GM21825 (cell line): ENCODE measurements around the gene RNPS1.

ENCODE experiments used
- ATAC-seq: cut with Tn5 transposase; IDR thresholded peaks from one replicate; pipeline ENCODE4 v1.9.1; 2021; ENCODE audit warnings: mild to moderate bottlenecking, moderate library complexity; ENCODE audit not compliant: unreplicated experiment

The RNPS1 gene

GRCh38 chr16:2216330-2216729 lies 51.6 kb downstream of the RNPS1 start:
- no peak for ATAC-seq

DNA sequence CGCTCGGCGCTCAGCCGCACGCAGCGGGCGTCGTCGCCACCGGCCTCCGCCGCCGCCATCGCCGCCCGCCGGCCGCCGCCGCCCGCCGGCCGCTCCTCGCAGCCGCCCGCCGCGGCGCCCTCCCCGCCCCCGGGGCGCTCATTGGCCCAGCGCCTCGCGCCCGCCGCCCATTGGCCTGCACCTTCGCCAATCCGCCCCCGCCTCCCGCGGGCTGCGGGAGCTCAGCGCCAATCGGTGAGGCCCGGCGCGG lies 53.3 kb downstream of the RNPS1 start, which contains the start of gene PGP:
Gene PGP, minus strand, starts transcription at position 122 of the 250 bp plus-strand sequence. Its CDS starts 63 bp downstream, at position 59.
- peak; percentile 69 for ATAC-seq

DNA sequence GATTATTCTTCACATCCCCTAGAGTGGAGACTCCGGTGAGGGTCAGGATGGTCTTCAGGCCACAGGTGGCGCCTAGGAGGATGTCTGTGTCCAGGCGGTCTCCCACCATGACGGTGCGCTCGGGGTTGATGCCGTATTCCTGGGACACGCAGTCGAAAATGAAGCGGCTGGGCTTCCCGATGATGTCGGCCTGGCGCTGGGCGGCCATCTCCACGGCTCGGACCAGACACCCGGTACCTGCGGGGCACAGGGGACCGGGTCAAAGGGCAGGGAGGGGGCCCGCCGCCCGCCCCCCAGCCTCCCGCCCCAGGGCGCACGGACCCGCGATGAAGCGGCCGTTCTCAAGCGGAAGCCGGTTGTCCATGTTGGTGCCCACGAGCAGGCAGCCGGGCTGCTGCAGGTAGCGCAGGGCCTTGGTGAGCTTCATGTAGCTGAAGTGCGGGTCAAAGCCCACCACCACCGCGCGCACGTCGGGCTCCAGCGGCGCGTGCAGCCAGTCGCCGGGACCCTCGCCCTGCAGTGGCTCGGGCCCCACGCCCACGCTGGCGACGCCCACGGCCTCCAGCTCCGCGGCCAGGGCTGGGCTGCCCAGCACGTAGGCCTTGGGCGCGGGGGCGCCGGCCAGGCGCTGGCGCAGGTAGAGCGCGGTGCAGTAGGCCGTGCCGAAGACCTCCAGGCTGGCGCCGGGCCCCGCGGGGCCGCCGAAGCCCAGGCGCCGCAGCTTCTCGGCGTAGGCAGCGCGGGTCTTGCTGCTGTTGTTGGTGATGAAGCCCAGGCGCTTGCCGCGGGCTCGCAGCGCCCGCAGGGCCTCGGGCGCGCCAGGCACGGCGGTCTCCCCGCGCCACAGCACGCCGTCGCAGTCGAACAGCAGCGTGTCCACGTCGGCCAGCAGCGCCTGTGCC lies 53.9 kb downstream of the RNPS1 start:
- peak; percentile 5 for ATAC-seq

GRCh38 chr16:2212362-2213324 lies 55.3 kb downstream of the RNPS1 start:
- no peak for ATAC-seq

- no peak for ATAC-seq
Measured at GRCh38 chr16:2211923-2212347, 56.0 kb downstream of the RNPS1 start.

DNA sequence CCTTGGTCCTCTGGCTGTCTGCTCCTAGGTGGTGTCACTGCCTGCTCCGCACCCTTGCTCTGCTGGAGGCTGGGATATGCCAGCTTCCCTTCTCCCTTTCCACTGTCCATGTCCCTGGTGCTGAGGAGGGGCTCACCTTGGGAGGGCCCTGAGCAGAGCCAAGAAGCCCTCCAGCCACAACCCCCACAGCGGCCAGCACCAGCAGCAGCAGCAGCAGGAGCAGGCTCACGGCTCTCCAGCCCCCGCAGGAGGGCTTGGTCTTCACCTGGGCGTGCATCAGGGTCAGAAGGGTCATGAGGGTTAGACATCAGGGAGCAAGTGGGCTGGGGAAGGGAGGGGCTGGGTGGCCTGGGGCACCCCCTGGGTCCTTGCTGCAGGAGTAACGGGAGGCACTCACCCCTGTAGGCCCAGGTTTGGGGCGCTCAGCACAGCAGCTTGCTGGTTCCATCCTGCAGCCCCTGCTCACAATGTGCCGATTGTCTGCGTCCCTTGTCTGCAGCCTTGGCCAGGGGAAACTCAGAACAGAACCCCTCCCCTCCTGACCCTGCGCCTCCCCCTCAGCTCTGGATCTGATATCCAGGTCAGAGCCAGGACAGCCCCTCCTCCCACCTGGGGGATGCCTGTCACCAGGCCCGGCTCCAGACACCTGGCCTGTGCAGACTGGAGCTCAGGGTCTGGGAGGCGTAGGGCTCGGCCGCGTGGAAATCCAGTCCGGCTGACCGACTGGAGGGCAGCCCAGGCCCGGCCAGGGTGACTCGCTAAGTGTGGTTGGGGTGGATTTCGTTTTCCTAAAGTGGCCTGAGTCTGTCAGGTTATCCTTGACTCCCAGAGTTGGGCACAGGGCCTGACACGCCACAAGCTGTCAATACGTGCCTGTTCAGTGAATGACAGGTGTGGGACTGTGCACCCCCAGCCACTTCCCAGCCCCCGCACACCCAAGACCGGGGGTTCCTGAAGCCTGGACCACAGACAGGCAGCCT lies 57.2 kb downstream of the RNPS1 start, which contains the start of gene BRICD5:
Gene BRICD5, minus strand, starts transcription at position 478 of the 980 bp plus-strand sequence. Its CDS starts 30 bp downstream, at position 448.
- ATAC-seq = no peak

DNA sequence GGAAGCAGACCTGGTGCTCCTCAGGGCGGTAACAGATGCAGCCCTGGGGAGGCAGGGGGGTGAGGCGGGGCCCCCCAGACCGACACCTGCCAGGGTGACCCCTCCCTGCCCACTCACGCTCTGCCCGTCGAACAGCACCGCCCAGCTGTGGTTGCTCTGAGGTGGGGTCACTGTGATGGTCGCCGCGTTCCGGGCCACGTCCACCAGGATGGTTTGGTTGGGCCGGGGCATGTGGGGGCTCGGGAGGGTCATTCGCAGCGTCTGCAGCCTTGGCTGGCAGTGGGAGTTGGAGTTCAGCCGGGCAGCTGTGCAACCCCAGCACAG lies 58.0 kb downstream of the RNPS1 start:
- ATAC-seq = no peak

DNA sequence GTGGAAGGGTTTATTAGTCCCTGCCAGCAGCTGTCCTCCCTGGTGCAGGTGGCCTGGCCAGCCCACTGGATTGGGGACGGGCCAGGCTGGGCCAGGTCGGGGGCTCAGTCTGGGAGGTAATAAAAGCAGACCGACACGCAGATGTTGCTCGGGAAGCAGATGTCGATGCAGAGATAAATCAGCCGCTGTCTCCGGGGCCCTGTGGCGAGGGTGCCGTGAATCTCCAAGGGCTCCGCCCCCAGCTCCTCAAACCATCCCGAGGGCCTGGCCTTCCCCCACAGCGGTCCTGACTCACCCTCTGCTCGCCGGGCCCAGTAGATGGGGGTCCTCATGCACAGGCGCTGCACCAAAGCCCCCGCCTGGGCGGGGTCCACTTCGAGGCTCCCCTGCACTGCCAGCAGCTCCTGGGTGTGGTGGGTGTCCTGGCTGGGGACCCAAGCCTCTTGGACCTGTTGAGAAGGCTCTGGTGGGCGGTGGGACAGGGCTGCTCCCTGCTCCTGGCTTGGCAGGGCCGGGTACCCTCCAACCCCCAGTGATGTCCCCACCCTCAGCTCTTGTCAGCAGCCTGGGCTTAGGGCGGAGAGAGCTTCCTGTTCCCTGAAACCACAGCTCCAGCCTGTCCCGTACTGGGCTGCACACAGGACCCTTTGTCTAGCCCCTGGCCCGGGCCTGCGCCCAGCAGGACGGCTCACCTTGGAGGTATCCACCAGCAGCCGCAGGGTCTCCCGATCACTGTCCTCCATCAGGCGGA lies 58.5 kb downstream of the RNPS1 start:
- ATAC-seq = no peak

GRCh38 chr16:2208772-2209171 lies 59.2 kb downstream of the RNPS1 start:
- ATAC-seq = no peak

DNA sequence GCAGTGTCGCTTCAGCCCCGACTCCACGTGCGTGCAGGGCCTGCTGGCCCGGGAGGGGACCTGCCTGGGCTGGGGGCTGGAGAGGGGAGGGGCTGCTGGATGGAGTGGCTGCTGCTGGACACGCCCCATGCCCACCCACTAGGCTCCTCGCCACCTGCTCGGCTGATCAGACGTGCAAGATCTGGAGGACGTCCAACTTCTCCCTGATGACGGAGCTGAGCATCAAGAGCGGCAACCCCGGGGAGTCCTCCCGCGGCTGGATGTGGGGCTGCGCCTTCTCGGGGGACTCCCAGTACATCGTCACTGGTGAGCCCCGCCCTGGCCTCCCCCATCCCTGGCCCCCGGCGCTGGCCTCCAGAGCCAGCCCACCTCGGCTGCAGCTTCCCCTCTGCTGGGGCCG lies 59.6 kb downstream of the RNPS1 start:
- ATAC-seq = no peak

DNA sequence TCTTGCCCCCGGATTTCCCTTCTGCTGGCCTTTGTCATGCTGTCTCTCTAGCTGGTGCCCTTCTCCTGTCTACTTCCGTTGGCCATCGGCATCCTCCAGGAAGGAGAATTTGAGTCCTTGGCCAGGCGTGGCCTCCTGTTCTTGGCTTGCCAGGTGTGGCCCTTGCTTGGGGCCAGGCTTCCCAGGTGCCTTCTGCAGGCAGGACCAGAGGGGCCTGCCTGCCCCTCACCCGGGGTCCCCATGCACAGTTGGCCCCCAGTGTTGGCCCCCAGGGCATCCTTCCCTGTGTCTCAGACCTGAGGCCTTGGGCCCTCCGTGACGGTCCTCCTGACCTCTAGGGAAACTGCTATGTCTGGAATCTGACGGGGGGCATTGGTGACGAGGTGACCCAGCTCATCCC lies 60.1 kb downstream of the RNPS1 start:
- no peak for ATAC-seq

DNA sequence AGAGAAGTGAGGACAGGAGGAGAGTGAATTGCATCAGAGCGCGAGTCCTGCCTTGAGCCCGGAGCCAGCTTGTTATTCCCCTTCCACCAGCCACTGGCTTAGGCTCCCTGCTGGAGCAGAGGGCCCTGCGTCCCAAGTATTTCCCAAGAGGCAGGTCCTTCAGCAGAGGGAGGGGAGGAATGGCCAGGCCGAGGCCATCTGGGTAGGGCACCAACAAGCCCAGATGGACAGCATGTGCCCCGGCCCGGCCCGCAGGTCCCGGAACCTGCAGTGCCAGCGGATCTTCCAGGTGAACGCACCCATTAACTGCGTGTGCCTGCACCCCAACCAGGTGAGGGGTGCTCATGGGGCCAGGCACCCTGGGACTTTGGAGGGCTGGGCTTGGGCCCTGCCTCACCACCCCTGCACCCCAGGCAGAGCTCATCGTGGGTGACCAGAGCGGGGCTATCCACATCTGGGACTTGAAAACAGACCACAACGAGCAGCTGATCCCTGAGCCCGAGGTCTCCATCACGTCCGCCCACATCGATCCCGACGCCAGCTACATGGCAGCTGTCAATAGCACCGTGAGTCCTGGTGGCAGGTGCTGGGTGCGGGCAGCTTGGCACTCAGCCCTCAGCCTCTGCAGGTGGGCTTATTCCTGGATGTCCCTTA lies 61.0 kb downstream of the RNPS1 start:
- no peak for ATAC-seq

DNA sequence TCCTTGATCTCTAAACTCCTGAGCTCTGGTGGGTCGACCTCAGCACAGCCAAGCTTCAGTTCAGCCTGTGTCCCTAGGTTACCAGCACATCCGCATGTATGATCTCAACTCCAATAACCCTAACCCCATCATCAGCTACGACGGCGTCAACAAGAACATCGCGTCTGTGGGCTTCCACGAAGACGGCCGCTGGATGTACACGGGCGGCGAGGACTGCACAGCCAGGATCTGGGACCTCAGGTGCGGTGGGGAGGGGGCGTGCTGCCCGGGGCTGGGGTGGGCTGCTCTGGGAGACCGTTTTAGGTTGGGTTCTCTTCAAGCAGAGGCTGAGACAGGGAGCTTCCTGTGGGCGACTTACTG lies 61.5 kb downstream of the RNPS1 start:
- ATAC-seq = peak; percentile 2

DNA sequence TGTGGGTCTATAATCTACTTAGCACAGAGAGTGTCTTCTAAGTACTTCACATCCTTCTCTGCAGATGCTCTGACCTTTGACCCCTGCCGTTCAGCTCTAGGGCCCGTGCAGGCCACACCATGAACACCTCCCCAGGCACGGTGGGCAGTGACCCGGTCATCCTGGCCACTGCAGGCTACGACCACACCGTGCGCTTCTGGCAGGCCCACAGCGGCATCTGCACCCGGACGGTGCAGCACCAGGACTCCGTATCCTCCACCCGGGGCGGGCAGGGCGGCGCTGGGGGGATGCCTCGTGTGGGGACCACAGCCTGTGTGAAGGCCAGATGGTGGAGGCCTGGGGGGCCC lies 62.0 kb downstream of the RNPS1 start:
- ATAC-seq = peak; percentile 13

- ATAC-seq = peak; percentile 53
Measured at GRCh38 chr16:2205104-2205966, 62.6 kb downstream of the RNPS1 start, which contains the start of gene MLST8. MLST8 (plus strand) TSS chr16:2205454; CDS start chr16:2206086, 632 bp downstream.

DNA sequence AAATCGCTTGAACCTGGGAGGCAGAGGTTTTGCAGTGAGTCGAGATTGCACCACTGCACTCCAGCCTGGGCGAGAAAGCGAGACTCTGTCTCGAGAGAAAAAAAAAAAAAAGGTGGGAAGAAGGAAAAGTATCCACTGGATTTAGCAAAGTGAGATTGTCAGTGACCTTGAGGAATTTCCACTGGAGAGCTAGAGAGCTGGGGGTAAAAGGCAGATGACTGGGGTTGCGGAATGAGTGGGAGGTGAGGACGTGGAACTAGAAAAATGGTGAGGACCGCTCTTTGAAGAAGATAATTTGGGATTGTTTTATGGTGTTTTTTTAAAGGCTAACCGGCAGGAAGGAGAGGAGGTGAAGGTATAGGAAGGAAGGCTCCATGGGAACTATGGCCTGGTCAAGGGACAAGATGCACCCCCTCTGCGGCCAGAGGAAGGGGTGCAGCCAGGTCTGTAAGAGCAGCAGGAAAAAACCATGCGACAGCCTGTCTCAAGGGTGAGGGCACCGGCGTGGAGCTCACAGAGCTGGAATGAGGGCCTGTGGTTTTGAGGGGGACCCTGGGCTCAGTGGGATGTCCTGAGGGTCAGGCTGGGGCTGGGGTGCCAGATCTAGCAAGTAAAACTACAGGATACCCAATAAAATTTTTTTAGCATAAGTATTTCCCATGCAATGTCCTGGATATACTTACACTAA lies 63.4 kb downstream of the RNPS1 start:
- ATAC-seq = no peak
